ENCODE data around the gene PPP1R37.
"Not testable (repeated sequence)": the region's sequence is repeated elsewhere in the genome, so short reads cannot be mapped to it uniquely, and the experiment has no call there.

Gene PPP1R37

GRCh38 chr19:45103156-45103507, 10.2 kb downstream of the PPP1R37 start:
- TF ChIP-seq CTCF (IDR thresholded peaks at IDR 0.05; ENCODE audit: low read length) (no peak), EZH2 (IDR thresholded peaks at IDR 0.05; ENCODE audit: borderline replicate concordance, low read length) (no peak)
- Histone ChIP-seq H3K4me2 (ENCODE audit: low read length) (peak overlapping the region; percentile 64), H3F3A (ENCODE audit: insufficient read depth, low read length) (no peaks in the 10 kb centered on the region), H4K20me1 (ENCODE audit: insufficient read depth, low read length) (no peaks in the 10 kb centered on the region), H3K9me2 (ENCODE audit: low read depth, low read length) (no peaks in the 10 kb centered on the region), H3K27me3 (ENCODE audit: insufficient read depth, low read length) (no peaks in the 10 kb centered on the region), H2AFZ (ENCODE audit: low read length) (no peak overlapping the region), H3K9ac (ENCODE audit: low read length) (no peak overlapping the region), H3K4me3 (ENCODE audit: low read depth, low read length, poor library complexity, severe bottlenecking) (peak overlapping the region; percentile 44), H3K27ac (ENCODE audit: low read depth, low read length, poor library complexity, severe bottlenecking) (peak overlapping the region; percentile 71), H3K36me3 (ENCODE audit: insufficient read depth, low read length) (peaks cover 11% of the 10 kb centered on the region), H3K9me3 (ENCODE audit: low read length) (no peaks in the 10 kb centered on the region), H3K4me1 (ENCODE audit: insufficient read depth, low read length, severe bottlenecking) (peaks cover 60% of the 10 kb centered on the region), H3K79me2 (ENCODE audit: insufficient read depth, low read length) (peaks cover 10% of the 10 kb centered on the region; the same call in 1 of the 2 replicates)

GRCh38 chr19:45103508-45104319, 10.7 kb downstream of the PPP1R37 start:
- Histone ChIP-seq H3K9me3 (ENCODE audit: low read length) (no peaks in the 10 kb centered on the region), H3K9ac (ENCODE audit: low read length) (no peak overlapping the region; the same call in 1 of the 2 replicates), H3K27ac (ENCODE audit: low read depth, low read length, poor library complexity, severe bottlenecking) (peak overlapping the region; percentile 71), H3K27me3 (ENCODE audit: insufficient read depth, low read length) (no peaks in the 10 kb centered on the region), H3K9me2 (ENCODE audit: low read depth, low read length) (no peaks in the 10 kb centered on the region), H3F3A (ENCODE audit: insufficient read depth, low read length) (no peaks in the 10 kb centered on the region), H3K79me2 (ENCODE audit: insufficient read depth, low read length) (peaks cover 12% of the 10 kb centered on the region; the same call in 1 of the 2 replicates), H3K4me2 (ENCODE audit: low read length) (peak overlapping the region; percentile 64), H4K20me1 (ENCODE audit: insufficient read depth, low read length) (no peaks in the 10 kb centered on the region), H3K4me3 (ENCODE audit: low read depth, low read length, poor library complexity, severe bottlenecking) (peak overlapping the region; percentile 44), H3K4me1 (ENCODE audit: insufficient read depth, low read length, severe bottlenecking) (peaks cover 54% of the 10 kb centered on the region), H2AFZ (ENCODE audit: low read length) (no peak overlapping the region), H3K36me3 (ENCODE audit: insufficient read depth, low read length) (peaks cover 11% of the 10 kb centered on the region)
- TF ChIP-seq CTCF (IDR thresholded peaks at IDR 0.05; ENCODE audit: low read length), result no peak
- TF ChIP-seq EZH2 (IDR thresholded peaks at IDR 0.05; ENCODE audit: borderline replicate concordance, low read length), result no peak

- Histone ChIP-seq H2AFZ (ENCODE audit: low read length) (no peak overlapping the region), H3K27ac (ENCODE audit: low read depth, low read length, poor library complexity, severe bottlenecking) (peak overlapping the region; percentile 71), H4K20me1 (ENCODE audit: insufficient read depth, low read length) (no peaks in the 10 kb centered on the region), H3K4me2 (ENCODE audit: low read length) (peak overlapping the region; percentile 64; the same call in 1 of the 2 replicates), H3K9me2 (ENCODE audit: low read depth, low read length) (no peaks in the 10 kb centered on the region), H3K9me3 (ENCODE audit: low read length) (no peaks in the 10 kb centered on the region), H3K79me2 (ENCODE audit: insufficient read depth, low read length) (peaks cover 15% of the 10 kb centered on the region; the same call in 1 of the 2 replicates), H3F3A (ENCODE audit: insufficient read depth, low read length) (no peaks in the 10 kb centered on the region), H3K36me3 (ENCODE audit: insufficient read depth, low read length) (peaks cover 9% of the 10 kb centered on the region), H3K4me3 (ENCODE audit: low read depth, low read length, poor library complexity, severe bottlenecking) (no peak overlapping the region), H3K9ac (ENCODE audit: low read length) (no peak overlapping the region), H3K27me3 (ENCODE audit: insufficient read depth, low read length) (no peaks in the 10 kb centered on the region), H3K4me1 (ENCODE audit: insufficient read depth, low read length, severe bottlenecking) (peaks cover 56% of the 10 kb centered on the region)
- TF ChIP-seq CTCF (IDR thresholded peaks at IDR 0.05; ENCODE audit: low read length) (no peak), EZH2 (IDR thresholded peaks at IDR 0.05; ENCODE audit: borderline replicate concordance, low read length) (no peak)
These were observed 11.8 kb downstream of the PPP1R37 start for GRCh38 chr19:45104658-45105349.

- H4K20me1 ChIP-seq (ENCODE audit: insufficient read depth, low read length); H2AFZ ChIP-seq (ENCODE audit: low read length); H3K27me3 ChIP-seq (ENCODE audit: insufficient read depth, low read length); H3K9me2 ChIP-seq (ENCODE audit: low read depth, low read length); H3F3A ChIP-seq (ENCODE audit: insufficient read depth, low read length); H3K27ac ChIP-seq (ENCODE audit: low read depth, low read length, poor library complexity, severe bottlenecking); H3K9me3 ChIP-seq (ENCODE audit: low read length); H3K4me2 ChIP-seq (ENCODE audit: low read length); H3K36me3 ChIP-seq (ENCODE audit: insufficient read depth, low read length); H3K9ac ChIP-seq (ENCODE audit: low read length); H3K4me3 ChIP-seq (ENCODE audit: low read depth, low read length, poor library complexity, severe bottlenecking): not testable (repeated sequence)
- peaks cover 55% of the 10 kb centered on the region for H3K4me1 ChIP-seq (ENCODE audit: insufficient read depth, low read length, severe bottlenecking)
- peaks cover 16% of the 10 kb centered on the region; the same call in 1 of the 2 replicates for H3K79me2 ChIP-seq (ENCODE audit: insufficient read depth, low read length)
These were observed 13.4 kb downstream of the PPP1R37 start for GRCh38 chr19:45106363-45106762.

Data from OCI-LY1 (cell line).